Upper lobe of left lung (tissue), 4 donors: ENCODE data around the gene SGMS1.

Experiments used
- EP300 ChIP-seq, 4 donors: sonication (generic); formaldehyde crosslinking; IDR thresholded peaks; one replicate each; pipeline ENCODE4 v1.5.1; 2017; ENCODE audit warnings: antibody characterized with exemption in 4 of 4, control low read depth in 2 of 4
- POLR2A ChIP-seq, 4 donors: fragments of 450-650 bp; IDR thresholded peaks; one replicate each; pipeline ENCODE4 v1.5.1; 2016 to 2017; ENCODE audit warnings: antibody characterized with exemption in 4 of 4, mild to moderate bottlenecking in 2 of 4
- POLR2AphosphoS5 ChIP-seq, 2 donors: sonication (generic); formaldehyde crosslinking; IDR thresholded peaks; one replicate each; pipeline ENCODE4 v1.5.1; 2017; ENCODE audit warnings: antibody characterized with exemption in 2 of 2
- TF ChIP-seq, protein P1 (sequence below), 6 experiments: fragments of 450-650 bp in 4 of 6; fragments of 200-600 bp in 2 of 6; sonication (generic) in 2 of 6; IDR thresholded peaks; one replicate each; pipeline ENCODE4 v1.5.1; 2016 to 2019; ENCODE audit warnings: antibody characterized with exemption in 6 of 6

DNA sequence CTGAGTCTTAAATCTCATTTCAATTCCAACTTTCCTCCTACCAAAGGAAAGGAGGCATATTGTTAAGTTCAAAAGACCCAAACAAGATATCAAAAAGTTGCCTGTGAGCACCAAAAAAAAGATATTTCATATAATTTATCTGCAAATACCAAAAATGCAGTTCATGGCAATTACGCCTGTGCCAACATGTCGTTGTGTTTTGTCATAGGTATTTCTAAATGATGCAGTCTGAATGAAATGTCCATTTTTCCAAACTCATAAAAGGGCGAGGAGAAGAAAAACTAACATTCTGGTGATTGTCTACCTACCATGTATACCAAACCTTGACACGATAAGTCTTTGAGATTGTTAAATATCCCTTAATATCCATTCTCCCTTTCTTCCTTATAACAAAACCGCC, 109.8 kb downstream of the SGMS1 start:
- TF ChIP-seq, protein P1, sequence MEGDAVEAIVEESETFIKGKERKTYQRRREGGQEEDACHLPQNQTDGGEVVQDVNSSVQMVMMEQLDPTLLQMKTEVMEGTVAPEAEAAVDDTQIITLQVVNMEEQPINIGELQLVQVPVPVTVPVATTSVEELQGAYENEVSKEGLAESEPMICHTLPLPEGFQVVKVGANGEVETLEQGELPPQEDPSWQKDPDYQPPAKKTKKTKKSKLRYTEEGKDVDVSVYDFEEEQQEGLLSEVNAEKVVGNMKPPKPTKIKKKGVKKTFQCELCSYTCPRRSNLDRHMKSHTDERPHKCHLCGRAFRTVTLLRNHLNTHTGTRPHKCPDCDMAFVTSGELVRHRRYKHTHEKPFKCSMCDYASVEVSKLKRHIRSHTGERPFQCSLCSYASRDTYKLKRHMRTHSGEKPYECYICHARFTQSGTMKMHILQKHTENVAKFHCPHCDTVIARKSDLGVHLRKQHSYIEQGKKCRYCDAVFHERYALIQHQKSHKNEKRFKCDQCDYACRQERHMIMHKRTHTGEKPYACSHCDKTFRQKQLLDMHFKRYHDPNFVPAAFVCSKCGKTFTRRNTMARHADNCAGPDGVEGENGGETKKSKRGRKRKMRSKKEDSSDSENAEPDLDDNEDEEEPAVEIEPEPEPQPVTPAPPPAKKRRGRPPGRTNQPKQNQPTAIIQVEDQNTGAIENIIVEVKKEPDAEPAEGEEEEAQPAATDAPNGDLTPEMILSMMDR (IDR thresholded peaks at IDR 0.05) = no peak
- no peak for TF ChIP-seq POLR2AphosphoS5 (IDR thresholded peaks at IDR 0.05)
- no peak for TF ChIP-seq EP300 (IDR thresholded peaks at IDR 0.05)
- no peak for TF ChIP-seq POLR2A (IDR thresholded peaks at IDR 0.05)
